HG02943 (cell line): ENCODE data around the gene RHBDD2.

ENCODE experiments used
- ATAC-seq: cut with Tn5 transposase; IDR thresholded peaks from one replicate; pipeline ENCODE4 v1.9.1; 2021; ENCODE audit warnings: mild to moderate bottlenecking, low read depth, moderate library complexity; ENCODE audit not compliant: unreplicated experiment

RHBDD2 gene

GRCh38 chr7:75916259-75916658 is 37.4 kb downstream of the RHBDD2 start:
- no peak for ATAC-seq

- ATAC-seq, result no peak
Observed at GRCh38 chr7:75916685-75917634, 38.1 kb downstream of the RHBDD2 start.

GRCh38 chr7:75920431-75921161 is 41.8 kb downstream of the RHBDD2 start:
- no peak for ATAC-seq

- no peak for ATAC-seq
Observed at GRCh38 chr7:75921479-75921878, 42.6 kb downstream of the RHBDD2 start.

- no peak for ATAC-seq
Observed at GRCh38 chr7:75922966-75923603, 44.3 kb downstream of the RHBDD2 start.

- ATAC-seq, result no peak
Observed at GRCh38 chr7:75924256-75924655, 45.4 kb downstream of the RHBDD2 start.

- ATAC-seq, result no peak
Observed at GRCh38 chr7:75924889-75925288, 46.1 kb downstream of the RHBDD2 start.

GRCh38 chr7:75925717-75926435 is 47.0 kb downstream of the RHBDD2 start:
- no peak for ATAC-seq

GRCh38 chr7:75928568-75928914 is 49.7 kb downstream of the RHBDD2 start:
- ATAC-seq, result no peak

GRCh38 chr7:75931680-75932079 is 52.8 kb downstream of the RHBDD2 start:
- no peak for ATAC-seq

GRCh38 chr7:75937958-75938786 is 59.3 kb downstream of the RHBDD2 start:
- no peak for ATAC-seq
